ENCODE results near the gene PADI1.

The PADI1 gene

GRCh38 chr1:17206196-17206595 is 1.3 kb downstream of the PADI1 start:
- TF ChIP-seq, protein P1, sequence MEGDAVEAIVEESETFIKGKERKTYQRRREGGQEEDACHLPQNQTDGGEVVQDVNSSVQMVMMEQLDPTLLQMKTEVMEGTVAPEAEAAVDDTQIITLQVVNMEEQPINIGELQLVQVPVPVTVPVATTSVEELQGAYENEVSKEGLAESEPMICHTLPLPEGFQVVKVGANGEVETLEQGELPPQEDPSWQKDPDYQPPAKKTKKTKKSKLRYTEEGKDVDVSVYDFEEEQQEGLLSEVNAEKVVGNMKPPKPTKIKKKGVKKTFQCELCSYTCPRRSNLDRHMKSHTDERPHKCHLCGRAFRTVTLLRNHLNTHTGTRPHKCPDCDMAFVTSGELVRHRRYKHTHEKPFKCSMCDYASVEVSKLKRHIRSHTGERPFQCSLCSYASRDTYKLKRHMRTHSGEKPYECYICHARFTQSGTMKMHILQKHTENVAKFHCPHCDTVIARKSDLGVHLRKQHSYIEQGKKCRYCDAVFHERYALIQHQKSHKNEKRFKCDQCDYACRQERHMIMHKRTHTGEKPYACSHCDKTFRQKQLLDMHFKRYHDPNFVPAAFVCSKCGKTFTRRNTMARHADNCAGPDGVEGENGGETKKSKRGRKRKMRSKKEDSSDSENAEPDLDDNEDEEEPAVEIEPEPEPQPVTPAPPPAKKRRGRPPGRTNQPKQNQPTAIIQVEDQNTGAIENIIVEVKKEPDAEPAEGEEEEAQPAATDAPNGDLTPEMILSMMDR (IDR thresholded peaks at IDR 0.05; ENCODE audit: low read depth, low read length) = no peak
- TF ChIP-seq, protein P2, sequence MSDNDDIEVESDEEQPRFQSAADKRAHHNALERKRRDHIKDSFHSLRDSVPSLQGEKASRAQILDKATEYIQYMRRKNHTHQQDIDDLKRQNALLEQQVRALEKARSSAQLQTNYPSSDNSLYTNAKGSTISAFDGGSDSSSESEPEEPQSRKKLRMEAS (IDR thresholded peaks at IDR 0.05; ENCODE audit: low read depth, low read length) = no peak
- TF ChIP-seq POLR2A (IDR thresholded peaks at IDR 0.05; ENCODE audit: extremely low read depth, insufficient read length) = no peak
- no peak for TF ChIP-seq MYC (IDR thresholded peaks at IDR 0.05; ENCODE audit: low read depth, low read length)

DNA sequence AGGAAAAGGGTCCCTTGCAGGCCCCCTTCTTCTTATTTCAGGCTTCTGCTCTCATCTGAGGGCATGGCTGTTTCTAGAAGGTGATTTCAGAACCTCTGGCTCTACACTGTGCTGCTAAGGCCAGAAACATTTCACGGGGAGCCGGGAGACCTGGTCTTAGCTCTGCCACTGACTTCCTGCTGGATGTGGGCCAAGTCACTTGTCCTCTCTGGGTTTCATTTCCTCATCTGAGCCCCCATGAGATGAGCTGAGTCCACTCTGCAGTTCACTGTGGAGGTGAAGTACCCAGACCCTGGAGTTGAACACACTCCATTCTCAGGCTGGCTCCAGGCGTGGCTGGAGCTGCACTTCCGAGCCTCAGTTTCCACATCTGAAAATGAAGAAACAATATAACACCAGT is 2.1 kb downstream of the PADI1 start:
- H3K4me3 ChIP-seq (ENCODE audit: low read depth, low read length) = no peak overlapping the region
- DNase-seq (ENCODE audit: low read depth) = peak; percentile 83
- TF ChIP-seq, protein P1 (IDR thresholded peaks at IDR 0.05; ENCODE audit: low read depth, low read length) = no peak
- TF ChIP-seq POLR2A (IDR thresholded peaks at IDR 0.05; ENCODE audit: extremely low read depth, insufficient read length) = no peak
- TF ChIP-seq MYC (IDR thresholded peaks at IDR 0.05; ENCODE audit: low read depth, low read length) = no peak
- TF ChIP-seq, protein P2 (IDR thresholded peaks at IDR 0.05; ENCODE audit: low read depth, low read length) = no peak

More at GRCh38 chr1:17206196-17206595, 1.3 kb downstream of the PADI1 start:
- H3K4me3 ChIP-seq (ENCODE audit: low read depth, low read length) = no peak overlapping the region
- DNase-seq (ENCODE audit: low read depth) = no peak

GRCh38 chr1:17207540-17207939 is 2.6 kb downstream of the PADI1 start:
- no peak overlapping the region for H3K4me3 ChIP-seq (ENCODE audit: low read depth, low read length)
- peak; percentile 42 for DNase-seq (ENCODE audit: low read depth)
- TF ChIP-seq, protein P1 (IDR thresholded peaks at IDR 0.05; ENCODE audit: low read depth, low read length) = no peak
- TF ChIP-seq MYC (IDR thresholded peaks at IDR 0.05; ENCODE audit: low read depth, low read length) (no peak), POLR2A (IDR thresholded peaks at IDR 0.05; ENCODE audit: extremely low read depth, insufficient read length) (no peak)
- TF ChIP-seq, protein P2 (IDR thresholded peaks at IDR 0.05; ENCODE audit: low read depth, low read length) = no peak

GRCh38 chr1:17207966-17208418 is 3.1 kb downstream of the PADI1 start:
- DNase-seq (ENCODE audit: low read depth) = peak; percentile 84
- no peak overlapping the region for H3K4me3 ChIP-seq (ENCODE audit: low read depth, low read length)
- TF ChIP-seq, protein P2 (IDR thresholded peaks at IDR 0.05; ENCODE audit: low read depth, low read length) = no peak
- TF ChIP-seq POLR2A (IDR thresholded peaks at IDR 0.05; ENCODE audit: extremely low read depth, insufficient read length) (no peak), MYC (IDR thresholded peaks at IDR 0.05; ENCODE audit: low read depth, low read length) (no peak)
- TF ChIP-seq, protein P1 (IDR thresholded peaks at IDR 0.05; ENCODE audit: low read depth, low read length) = no peak

GRCh38 chr1:17208546-17208945 is 3.6 kb downstream of the PADI1 start:
- TF ChIP-seq, protein P2 (IDR thresholded peaks at IDR 0.05; ENCODE audit: low read depth, low read length) = no peak
- no peak overlapping the region for H3K4me3 ChIP-seq (ENCODE audit: low read depth, low read length)
- DNase-seq (ENCODE audit: low read depth) = no peak

DNA sequence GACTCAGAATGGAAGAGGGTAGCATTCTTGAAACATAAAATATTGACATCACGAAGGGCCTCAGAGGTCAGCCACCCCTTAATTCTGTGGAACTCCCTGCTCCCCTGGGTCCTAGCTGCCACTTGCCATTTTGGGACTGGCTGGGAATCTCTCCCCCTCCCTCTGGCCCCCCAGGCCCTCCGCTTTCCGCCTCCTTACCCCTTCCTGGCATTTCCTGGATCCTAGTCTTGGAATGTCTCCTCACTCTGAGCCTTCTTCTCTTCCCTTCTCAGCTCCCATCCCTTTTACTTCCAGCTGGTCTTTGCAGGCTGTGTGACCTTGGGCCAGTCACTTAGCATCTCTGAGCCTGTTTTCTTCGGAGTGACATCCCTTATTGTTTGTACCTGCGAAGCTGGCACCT is 4.5 kb downstream of the PADI1 start:
- no peak for DNase-seq (ENCODE audit: low read depth)
- TF ChIP-seq POLR2A (IDR thresholded peaks at IDR 0.05; ENCODE audit: extremely low read depth, insufficient read length) = no peak
- TF ChIP-seq, protein P1 (IDR thresholded peaks at IDR 0.05; ENCODE audit: low read depth, low read length) = no peak
- TF ChIP-seq, protein P2 (IDR thresholded peaks at IDR 0.05; ENCODE audit: low read depth, low read length) = no peak
- TF ChIP-seq MYC (IDR thresholded peaks at IDR 0.05; ENCODE audit: low read depth, low read length) = no peak
- no peak overlapping the region for H3K4me3 ChIP-seq (ENCODE audit: low read depth, low read length)
